ENCODE measurements around the gene MAS1. TPM values are rescaled to one million over a fixed set of nuclear protein-coding genes. Genes with fewer than 3 reads are reported as not detected.
"Not testable (repeated sequence)": the region's sequence is repeated elsewhere in the genome, so short reads cannot be mapped to it uniquely, and the experiment has no call there.

MAS1 gene
- not detected for total RNA-seq

DNA sequence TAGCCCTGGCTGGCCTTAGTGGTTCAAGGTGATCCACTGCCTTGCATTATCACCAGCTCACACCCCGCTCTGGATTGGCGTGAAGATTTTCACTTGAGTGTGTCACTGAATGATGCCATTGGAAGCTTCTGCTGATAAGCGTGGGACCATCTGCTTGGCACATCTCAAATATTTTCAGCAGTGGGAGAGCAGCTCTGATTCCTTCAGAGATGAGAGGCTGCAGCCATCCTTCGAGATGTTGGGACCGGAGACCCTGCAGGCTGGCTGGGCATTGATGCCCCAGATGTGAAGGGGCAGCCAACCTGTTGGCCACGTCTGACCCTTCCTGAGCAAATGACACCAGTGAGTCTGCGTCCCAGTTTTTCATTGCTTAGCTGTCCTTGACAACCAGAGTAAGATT, at the start of gene MAS1:
TSS of gene MAS1 (plus strand) at position 197 of the 400 bp plus-strand sequence. CDS start 15,968 bp downstream, outside the sequence.
- Mint-ChIP-seq H3K4me1 (no peaks in the 10 kb centered on the region), H3K4me3 (no peak within 1 kb of the TSS), H3K36me3 (no peaks in the 10 kb centered on the region), H3K27ac (no peak within 1 kb of the TSS), H3K27me3 (peaks cover 74% of the 10 kb centered on the region), H3K9me3 (ENCODE audit: low read depth) (no peaks in the 10 kb centered on the region)
- DNase-seq = no peak
- ATAC-seq = no peak
- CTCF ChIA-PET = no interaction called here

- no peak for DNase-seq
- Mint-ChIP-seq H3K36me3 (no peaks in the 10 kb centered on the region), H3K9me3 (ENCODE audit: low read depth) (no peaks in the 10 kb centered on the region), H3K27me3 (peaks cover 15% of the 10 kb centered on the region), H3K4me3 (no peak overlapping the region), H3K4me1 (no peaks in the 10 kb centered on the region), H3K27ac (no peak overlapping the region)
- no peak for ATAC-seq
- CTCF ChIA-PET = no interaction called here
Observed at GRCh38 chr6:159842035-159842434, 48.8 kb upstream of the MAS1 start.

GRCh38 chr6:159844737-159845645, 45.8 kb upstream of the MAS1 start:
- H3K9me3 Mint-ChIP-seq (ENCODE audit: low read depth) = peaks cover 6% of the 10 kb centered on the region
- ATAC-seq (no peak), DNase-seq (no peak)
- H3K36me3 Mint-ChIP-seq = no peaks in the 10 kb centered on the region
- peaks cover under 1% of the 10 kb centered on the region for H3K4me1 Mint-ChIP-seq
- CTCF ChIA-PET = no interaction called here
- peaks cover 11% of the 10 kb centered on the region for H3K27me3 Mint-ChIP-seq
- H3K27ac Mint-ChIP-seq = no peak overlapping the region
- H3K4me3 Mint-ChIP-seq = no peak overlapping the region

GRCh38 chr6:159848552-159848951, 42.2 kb upstream of the MAS1 start:
- not testable (repeated sequence) for H3K4me1 Mint-ChIP-seq

DNA sequence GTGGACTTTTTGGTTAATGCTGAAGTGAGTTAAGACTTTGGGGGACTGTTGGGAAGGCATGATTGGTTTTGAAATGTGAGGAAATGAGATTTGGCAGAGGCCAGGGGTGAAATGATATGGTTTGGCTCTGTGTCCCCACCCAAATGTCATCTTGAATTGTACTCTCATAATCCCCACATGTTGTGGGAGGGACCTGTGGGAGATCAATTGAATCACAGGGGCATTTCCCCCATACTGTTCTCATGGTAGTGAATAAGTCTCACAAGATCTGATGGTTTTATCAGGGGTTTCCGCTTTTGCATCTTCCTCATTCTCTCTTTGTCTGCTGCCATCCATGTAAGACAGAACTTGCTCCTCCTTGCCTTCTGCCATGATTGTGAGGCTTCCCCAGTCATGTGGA, 40.9 kb upstream of the MAS1 start:
- peaks cover 13% of the 10 kb centered on the region for H3K27me3 Mint-ChIP-seq
- ATAC-seq; H3K9me3 Mint-ChIP-seq (ENCODE audit: low read depth); H3K4me3 Mint-ChIP-seq; H3K36me3 Mint-ChIP-seq; DNase-seq; H3K4me1 Mint-ChIP-seq; H3K27ac Mint-ChIP-seq: not testable (repeated sequence)
- CTCF ChIA-PET = interaction anchor here (0.6 kb wide), 1 partner anchor 158 kb away, joined by 3 read pairs; no protein-coding TSS in a partner anchor

More at GRCh38 chr6:159848552-159848951, 42.2 kb upstream of the MAS1 start:
- H3K4me3 Mint-ChIP-seq; ATAC-seq; H3K36me3 Mint-ChIP-seq; H3K9me3 Mint-ChIP-seq (ENCODE audit: low read depth); DNase-seq; H3K27ac Mint-ChIP-seq; H3K27me3 Mint-ChIP-seq; CTCF ChIA-PET: not testable (repeated sequence)

- Mint-ChIP-seq H3K36me3 (no peaks in the 10 kb centered on the region), H3K4me3 (no peak overlapping the region), H3K27ac (no peak overlapping the region), H3K9me3 (ENCODE audit: low read depth) (peaks cover 4% of the 10 kb centered on the region), H3K27me3 (peaks cover 34% of the 10 kb centered on the region), H3K4me1 (peaks cover 1% of the 10 kb centered on the region)
- DNase-seq (no peak), ATAC-seq (no peak)
- CTCF ChIA-PET = interaction anchor here (1.2 to 1.3 kb wide), 3 partner anchors 10 to 681 kb away, joined by 3 read pairs; no protein-coding TSS in a partner anchor
Observed at GRCh38 chr6:159852877-159853276, 37.9 kb upstream of the MAS1 start.

GRCh38 chr6:159853754-159854153, 37.0 kb upstream of the MAS1 start:
- DNase-seq = no peak
- CTCF ChIA-PET = interaction anchor here (1.2 to 1.3 kb wide), 2 partner anchors 10 to 680 kb away, joined by 3 read pairs; no protein-coding TSS in a partner anchor
- Mint-ChIP-seq H3K4me3 (no peak overlapping the region), H3K27me3 (peaks cover 36% of the 10 kb centered on the region), H3K4me1 (peaks cover 1% of the 10 kb centered on the region), H3K9me3 (ENCODE audit: low read depth) (no peaks in the 10 kb centered on the region), H3K36me3 (no peaks in the 10 kb centered on the region), H3K27ac (no peak overlapping the region)
- ATAC-seq = no peak

GRCh38 chr6:159854959-159855358, 35.8 kb upstream of the MAS1 start:
- Mint-ChIP-seq H3K9me3 (ENCODE audit: low read depth) (no peaks in the 10 kb centered on the region), H3K27ac (no peak overlapping the region), H3K27me3 (peaks cover 39% of the 10 kb centered on the region), H3K4me1 (peaks cover 1% of the 10 kb centered on the region), H3K36me3 (no peaks in the 10 kb centered on the region), H3K4me3 (no peak overlapping the region)
- ATAC-seq (no peak), DNase-seq (no peak)
- CTCF ChIA-PET = interaction anchor here (1.0 kb wide), 1 partner anchor 9 kb away, joined by 3 read pairs; no protein-coding TSS in a partner anchor

DNA sequence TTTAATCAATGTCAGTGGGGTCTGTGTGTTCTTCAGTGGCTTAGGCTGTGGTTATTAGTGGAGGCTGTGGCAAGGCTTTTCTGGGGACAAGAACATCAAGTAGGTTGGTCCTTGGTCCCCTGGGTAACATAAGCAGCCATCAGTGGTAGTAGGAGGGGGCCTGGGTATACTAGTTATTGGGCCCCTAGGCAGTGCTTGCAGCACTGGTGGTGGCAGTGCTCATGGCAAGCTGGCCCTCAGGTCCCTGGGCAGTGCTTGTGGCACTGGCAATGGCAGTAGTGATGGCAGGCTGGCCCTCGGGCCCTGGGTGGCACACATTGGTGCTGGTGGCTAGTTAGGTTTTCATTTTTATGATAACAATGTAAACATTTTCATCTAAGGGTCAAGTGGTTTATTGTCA, 32.5 kb upstream of the MAS1 start:
- H3K27me3 Mint-ChIP-seq = peaks cover 35% of the 10 kb centered on the region
- no peaks in the 10 kb centered on the region for H3K36me3 Mint-ChIP-seq
- H3K27ac Mint-ChIP-seq = no peak overlapping the region
- DNase-seq = no peak
- no peak for ATAC-seq
- no peak overlapping the region for H3K4me3 Mint-ChIP-seq
- CTCF ChIA-PET = no interaction called here
- peaks cover 10% of the 10 kb centered on the region for H3K4me1 Mint-ChIP-seq
- no peaks in the 10 kb centered on the region for H3K9me3 Mint-ChIP-seq (ENCODE audit: low read depth)

GRCh38 chr6:159860482-159860881, 30.3 kb upstream of the MAS1 start:
- no peak overlapping the region for H3K4me3 Mint-ChIP-seq
- no peaks in the 10 kb centered on the region for H3K9me3 Mint-ChIP-seq (ENCODE audit: low read depth)
- DNase-seq = no peak
- peaks cover 27% of the 10 kb centered on the region for H3K27me3 Mint-ChIP-seq
- H3K4me1 Mint-ChIP-seq = peaks cover 11% of the 10 kb centered on the region
- no peaks in the 10 kb centered on the region for H3K36me3 Mint-ChIP-seq
- no peak for ATAC-seq
- CTCF ChIA-PET = no interaction called here
- no peak overlapping the region for H3K27ac Mint-ChIP-seq

GRCh38 chr6:159862103-159862502, 28.7 kb upstream of the MAS1 start:
- ATAC-seq (no peak), DNase-seq (no peak)
- no peaks in the 10 kb centered on the region for H3K9me3 Mint-ChIP-seq (ENCODE audit: low read depth)
- no peak overlapping the region for H3K4me3 Mint-ChIP-seq
- H3K27me3 Mint-ChIP-seq = peaks cover 16% of the 10 kb centered on the region
- H3K27ac Mint-ChIP-seq = no peak overlapping the region
- CTCF ChIA-PET = interaction anchor here (0.7 to 0.8 kb wide), 2 partner anchors 80 to 672 kb away, joined by 3 read pairs; no protein-coding TSS in a partner anchor
- H3K36me3 Mint-ChIP-seq = no peaks in the 10 kb centered on the region
- H3K4me1 Mint-ChIP-seq = peaks cover 11% of the 10 kb centered on the region

DNA sequence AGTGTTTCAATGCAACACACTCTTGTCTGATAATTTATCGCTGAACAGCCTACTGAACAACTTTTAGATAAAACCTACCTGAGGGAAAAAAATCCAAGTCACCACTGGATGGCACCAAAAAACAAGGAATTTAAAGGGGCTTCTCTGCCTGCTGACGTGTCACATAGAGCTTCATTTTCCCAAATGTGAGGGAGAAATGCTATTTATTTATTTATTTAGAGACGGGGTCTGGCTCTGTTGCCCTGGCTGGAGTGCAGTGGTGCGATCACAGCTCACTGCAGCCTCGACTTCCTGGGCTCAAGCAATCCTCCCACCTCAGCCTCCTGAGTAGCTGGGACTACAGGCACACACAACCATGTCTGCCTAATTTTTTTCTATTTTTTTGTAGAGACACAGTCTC, 27.4 kb upstream of the MAS1 start:
- CTCF ChIA-PET = interaction anchor here (0.8 to 1.4 kb wide), 11 partner anchors 9 to 670 kb away, joined by 3 to 6 read pairs (median 3); no protein-coding TSS in a partner anchor
- DNase-seq (peak; percentile 49), ATAC-seq (peak; percentile 55)
- not testable (repeated sequence) for H3K9me3 Mint-ChIP-seq (ENCODE audit: low read depth); H3K27me3 Mint-ChIP-seq; H3K36me3 Mint-ChIP-seq; H3K4me3 Mint-ChIP-seq; H3K27ac Mint-ChIP-seq
- peaks cover 11% of the 10 kb centered on the region for H3K4me1 Mint-ChIP-seq

DNA sequence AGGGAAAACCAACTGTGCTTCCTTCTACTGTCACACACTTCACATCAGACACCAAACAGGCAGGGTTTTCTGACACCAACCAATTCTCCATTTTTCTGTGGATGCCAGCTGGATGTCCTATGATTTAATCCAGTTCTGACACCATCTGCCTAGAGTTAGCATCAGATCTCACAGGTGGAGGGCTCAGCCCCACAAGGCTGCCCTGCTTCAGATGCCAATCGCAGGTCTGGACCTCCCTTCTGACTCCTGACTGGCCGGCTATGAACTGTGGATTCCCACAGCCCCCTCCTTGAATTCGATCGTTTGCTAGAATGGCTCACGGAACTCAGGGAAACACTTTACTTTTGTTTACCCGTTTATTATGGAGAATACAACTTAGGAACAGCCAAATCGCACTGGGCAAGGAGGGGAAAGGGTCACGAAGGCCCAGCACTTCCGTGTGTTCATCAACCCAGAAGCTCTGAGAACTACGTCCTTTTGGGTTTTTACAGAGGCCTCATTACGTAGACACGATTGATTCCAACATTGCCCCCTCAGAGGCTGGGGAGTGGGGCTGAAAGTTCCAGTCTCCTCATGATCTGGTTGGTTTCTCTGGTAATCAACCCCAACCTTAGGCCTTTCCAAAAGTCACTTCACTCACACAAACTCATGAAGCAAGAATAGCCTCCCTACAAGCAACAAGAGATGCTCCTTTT, 25.4 kb upstream of the MAS1 start:
- DNase-seq (no peak), ATAC-seq (no peak)
- H3K27ac Mint-ChIP-seq = no peak overlapping the region
- peaks cover 7% of the 10 kb centered on the region for H3K27me3 Mint-ChIP-seq
- CTCF ChIA-PET = no interaction called here
- peaks cover 11% of the 10 kb centered on the region for H3K4me1 Mint-ChIP-seq
- no peaks in the 10 kb centered on the region for H3K36me3 Mint-ChIP-seq
- no peaks in the 10 kb centered on the region for H3K9me3 Mint-ChIP-seq (ENCODE audit: low read depth)
- no peak overlapping the region for H3K4me3 Mint-ChIP-seq

Measured in activated CD8-positive, alpha-beta memory T cell treated with anti-CD3 and anti-CD28 coated beads, Interleukin-2, amount 10 ng/mL, durations not matched to agents 7 days and 5 days (primary cell).